ENCODE data around the gene ELP4. TPM values are rescaled to one million over a fixed set of nuclear protein-coding genes. Genes with fewer than 3 reads are reported as not detected.

ELP4 gene
- total and polyA plus RNA-seq, 2 experiments from 2014 or later: 16.2 to 20.1 TPM

DNA sequence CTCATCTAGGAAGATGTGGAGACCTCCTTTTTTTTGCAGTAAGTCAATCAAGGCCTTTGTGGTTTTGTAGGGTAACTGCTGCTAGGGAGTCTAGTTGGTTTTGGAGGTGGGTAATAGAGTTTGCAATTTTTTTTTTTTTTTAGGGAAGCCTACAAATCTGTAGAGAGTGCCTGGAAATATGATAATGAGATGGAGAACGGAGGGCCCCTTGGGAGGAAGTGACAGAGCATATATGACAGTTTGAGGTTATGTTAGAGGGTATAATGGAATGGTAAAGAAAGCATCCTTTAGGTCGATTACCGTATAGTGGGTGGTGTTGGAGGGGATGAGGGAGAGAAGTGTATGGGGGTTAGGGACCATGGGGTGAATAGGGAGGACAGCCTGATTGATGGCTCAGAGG lies 98.3 kb downstream of the ELP4 start:
- H3K9me3 ChIP-seq (ENCODE audit: low read depth): no peaks in the 10 kb centered on the region
- H3F3A ChIP-seq (ENCODE audit: insufficient read depth): no peaks in the 10 kb centered on the region
- no peak for DNase-seq
- 80 to 83% methylated on average over 3 of the region's 3 CpGs for WGBS, 2 experiments (ENCODE audit: low coverage in 1 of 2, low lambda C conversion rate in 2 of 2, missing lambda C conversion rate in 2 of 2)
- no peak overlapping the region for H3K9ac ChIP-seq
- H3K27ac ChIP-seq: no peak overlapping the region
- no peaks in the 10 kb centered on the region for H3K27me3 ChIP-seq (replicated peaks; ENCODE audit: insufficient read depth)
- TF ChIP-seq EZH2phosphoT487 (IDR thresholded peaks at IDR 0.05; ENCODE audit: insufficient read depth, low read depth): no peak
- TF ChIP-seq EZH2 (IDR thresholded peaks at IDR 0.05; ENCODE audit: insufficient read depth, poor library complexity, severe bottlenecking): no peak
- H4K20me1 ChIP-seq (ENCODE audit: insufficient read depth): no peaks in the 10 kb centered on the region
- H3K79me2 ChIP-seq (ENCODE audit: insufficient read depth): no peaks in the 10 kb centered on the region
- no peak overlapping the region for H2AFZ ChIP-seq
- H3K4me1 ChIP-seq (ENCODE audit: insufficient read depth): no peaks in the 10 kb centered on the region
- no peaks in the 10 kb centered on the region for H3K9me2 ChIP-seq (ENCODE audit: insufficient read depth)
- H3K4me2 ChIP-seq (ENCODE audit: unreplicated experiment): no peak overlapping the region
- in situ Hi-C loops (cut with MboI): no loop called here
- no peaks in the 10 kb centered on the region for H3K36me3 ChIP-seq (ENCODE audit: low read depth)
- H3K4me3 ChIP-seq: no peak overlapping the region

DNA sequence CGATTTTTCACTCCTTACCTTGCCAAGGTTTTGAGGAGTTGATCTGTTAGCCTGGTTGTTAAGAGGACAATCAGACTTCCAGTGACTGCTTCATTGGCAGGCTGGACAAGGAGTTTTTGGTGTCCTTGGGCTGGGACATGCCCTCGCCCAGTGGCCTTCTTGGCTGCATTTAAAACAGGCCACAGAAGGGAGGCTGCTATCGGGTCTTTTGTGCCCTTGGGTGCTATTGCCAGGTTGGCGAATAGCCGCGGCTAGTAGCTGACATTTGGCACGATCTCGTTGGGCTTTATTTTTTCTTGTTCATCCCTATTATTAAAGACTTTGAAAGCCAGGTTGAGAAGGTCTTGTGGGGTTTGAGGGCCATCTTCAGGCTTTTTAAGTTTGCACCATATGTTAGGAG lies 99.4 kb downstream of the ELP4 start:
- no peak for DNase-seq
- H3K27ac ChIP-seq: no peak overlapping the region
- H3K9me3 ChIP-seq (ENCODE audit: low read depth): no peaks in the 10 kb centered on the region
- no peaks in the 10 kb centered on the region for H3F3A ChIP-seq (ENCODE audit: insufficient read depth)
- no peaks in the 10 kb centered on the region for H3K36me3 ChIP-seq (ENCODE audit: low read depth)
- no peaks in the 10 kb centered on the region for H3K27me3 ChIP-seq (replicated peaks; ENCODE audit: insufficient read depth)
- in situ Hi-C loops (cut with MboI): no loop called here
- no peak overlapping the region for H3K9ac ChIP-seq
- H4K20me1 ChIP-seq (ENCODE audit: insufficient read depth): no peaks in the 10 kb centered on the region
- H3K9me2 ChIP-seq (ENCODE audit: insufficient read depth): no peaks in the 10 kb centered on the region
- no peaks in the 10 kb centered on the region for H3K79me2 ChIP-seq (ENCODE audit: insufficient read depth)
- no peak overlapping the region for H3K4me2 ChIP-seq (ENCODE audit: unreplicated experiment)
- no peak for TF ChIP-seq EZH2phosphoT487 (IDR thresholded peaks at IDR 0.05; ENCODE audit: insufficient read depth, low read depth)
- WGBS, 2 experiments (ENCODE audit: low coverage in 1 of 2, low lambda C conversion rate in 2 of 2, missing lambda C conversion rate in 2 of 2): 96 to 97% methylated on average over 8 of the region's 8 CpGs
- H2AFZ ChIP-seq: no peak overlapping the region
- no peaks in the 10 kb centered on the region for H3K4me1 ChIP-seq (ENCODE audit: insufficient read depth)
- H3K4me3 ChIP-seq: no peak overlapping the region

DNA sequence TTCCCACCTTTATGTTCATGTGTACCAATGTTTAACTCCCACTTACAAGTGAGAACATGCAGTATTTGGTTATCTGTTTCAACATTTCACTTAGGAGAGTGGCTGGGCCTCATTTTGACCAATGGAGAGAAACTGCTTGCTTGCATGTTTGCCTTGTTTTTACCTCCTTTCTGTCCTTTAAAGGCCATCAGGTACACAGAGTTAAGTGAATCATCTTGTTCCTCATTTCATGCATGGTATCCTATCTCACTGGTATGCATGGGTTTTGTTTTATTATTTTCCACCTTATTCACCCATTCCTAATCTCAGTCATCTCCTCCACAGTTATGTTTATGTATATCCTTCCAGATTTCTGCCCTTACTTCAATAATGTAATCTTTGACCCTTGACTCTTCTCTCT lies 101.0 kb downstream of the ELP4 start:
- Histone ChIP-seq H3K27ac (no peak overlapping the region), H3K4me1 (ENCODE audit: insufficient read depth) (no peaks in the 10 kb centered on the region), H3K4me3 (no peak overlapping the region), H3K9me3 (ENCODE audit: low read depth) (no peaks in the 10 kb centered on the region), H3K9ac (no peak overlapping the region), H2AFZ (no peak overlapping the region), H3K36me3 (ENCODE audit: low read depth) (no peaks in the 10 kb centered on the region), H4K20me1 (ENCODE audit: insufficient read depth) (no peaks in the 10 kb centered on the region), H3K9me2 (ENCODE audit: insufficient read depth) (no peaks in the 10 kb centered on the region), H3F3A (ENCODE audit: insufficient read depth) (no peaks in the 10 kb centered on the region), H3K4me2 (ENCODE audit: unreplicated experiment) (no peak overlapping the region), H3K27me3 (replicated peaks; ENCODE audit: insufficient read depth) (no peaks in the 10 kb centered on the region), H3K79me2 (ENCODE audit: insufficient read depth) (no peaks in the 10 kb centered on the region)
- no peak for DNase-seq
- in situ Hi-C loops (cut with MboI): no loop called here
- TF ChIP-seq EZH2phosphoT487 (IDR thresholded peaks at IDR 0.05; ENCODE audit: insufficient read depth, low read depth) (no peak), EZH2 (IDR thresholded peaks at IDR 0.05; ENCODE audit: insufficient read depth, poor library complexity, severe bottlenecking) (no peak)

DNA sequence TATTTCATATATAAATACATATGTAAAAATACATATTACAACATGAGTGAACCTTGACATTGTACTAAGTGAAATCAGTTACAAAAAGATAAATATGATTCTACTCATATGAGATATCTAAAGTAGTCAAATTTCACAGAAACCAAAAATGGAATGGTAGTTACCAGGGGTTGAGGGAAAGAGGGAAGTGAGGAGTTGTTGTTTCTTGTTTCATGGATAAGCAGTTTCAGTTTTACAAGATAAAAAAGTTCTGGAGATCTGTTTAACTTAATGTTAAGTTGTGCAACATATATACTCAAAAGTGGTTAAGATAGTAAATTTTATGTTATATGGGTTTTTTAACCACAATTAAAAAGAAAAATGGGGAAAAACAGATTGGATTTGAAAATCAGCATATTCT lies 107.7 kb downstream of the ELP4 start:
- H3K27ac ChIP-seq: no peak overlapping the region
- H3F3A ChIP-seq (ENCODE audit: insufficient read depth): no peaks in the 10 kb centered on the region
- H4K20me1 ChIP-seq (ENCODE audit: insufficient read depth): no peaks in the 10 kb centered on the region
- in situ Hi-C loops (cut with MboI): no loop called here
- no peaks in the 10 kb centered on the region for H3K36me3 ChIP-seq (ENCODE audit: low read depth)
- no peak for TF ChIP-seq EZH2phosphoT487 (IDR thresholded peaks at IDR 0.05; ENCODE audit: insufficient read depth, low read depth)
- no peak for TF ChIP-seq EZH2 (IDR thresholded peaks at IDR 0.05; ENCODE audit: insufficient read depth, poor library complexity, severe bottlenecking)
- no peaks in the 10 kb centered on the region for H3K4me1 ChIP-seq (ENCODE audit: insufficient read depth)
- no peaks in the 10 kb centered on the region for H3K9me3 ChIP-seq (ENCODE audit: low read depth)
- H3K79me2 ChIP-seq (ENCODE audit: insufficient read depth): no peaks in the 10 kb centered on the region
- no peak for DNase-seq
- no peak overlapping the region for H3K4me2 ChIP-seq (ENCODE audit: unreplicated experiment)
- H3K27me3 ChIP-seq (replicated peaks; ENCODE audit: insufficient read depth): no peaks in the 10 kb centered on the region
- H2AFZ ChIP-seq: no peak overlapping the region
- no peak overlapping the region for H3K4me3 ChIP-seq
- H3K9ac ChIP-seq: no peak overlapping the region
- H3K9me2 ChIP-seq (ENCODE audit: insufficient read depth): no peaks in the 10 kb centered on the region

DNA sequence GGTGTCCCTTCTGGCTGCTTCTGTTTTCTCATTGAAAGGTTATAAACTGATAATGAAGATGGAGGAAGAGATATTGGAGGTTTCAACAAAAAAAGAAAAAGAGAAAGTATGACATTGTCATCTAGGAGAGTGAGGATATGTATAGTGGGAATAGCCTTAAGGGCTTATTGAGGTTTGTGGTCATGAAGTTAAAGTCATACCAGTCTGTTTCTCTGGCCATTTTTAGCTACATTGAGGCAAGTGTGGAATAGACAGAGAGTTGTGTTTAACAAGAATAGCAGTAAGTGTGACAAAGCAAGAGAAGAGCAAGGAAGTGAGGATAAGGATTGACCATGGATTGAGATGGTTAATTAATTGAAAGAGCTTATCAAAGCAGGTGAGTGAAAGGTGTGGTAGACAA lies 110.4 kb downstream of the ELP4 start:
- no peak overlapping the region for H3K4me2 ChIP-seq (ENCODE audit: unreplicated experiment)
- no peak for DNase-seq
- H3K4me1 ChIP-seq (ENCODE audit: insufficient read depth): no peaks in the 10 kb centered on the region
- no peaks in the 10 kb centered on the region for H3K27me3 ChIP-seq (replicated peaks; ENCODE audit: insufficient read depth)
- H3K9me3 ChIP-seq (ENCODE audit: low read depth): no peaks in the 10 kb centered on the region
- no peak overlapping the region for H3K9ac ChIP-seq
- TF ChIP-seq EZH2phosphoT487 (IDR thresholded peaks at IDR 0.05; ENCODE audit: insufficient read depth, low read depth): no peak
- TF ChIP-seq EZH2 (IDR thresholded peaks at IDR 0.05; ENCODE audit: insufficient read depth, poor library complexity, severe bottlenecking): no peak
- in situ Hi-C loops (cut with MboI): no loop called here
- no peaks in the 10 kb centered on the region for H3F3A ChIP-seq (ENCODE audit: insufficient read depth)
- H3K79me2 ChIP-seq (ENCODE audit: insufficient read depth): no peaks in the 10 kb centered on the region
- H3K4me3 ChIP-seq: no peak overlapping the region
- no peak overlapping the region for H3K27ac ChIP-seq
- H3K9me2 ChIP-seq (ENCODE audit: insufficient read depth): no peaks in the 10 kb centered on the region
- no peak overlapping the region for H2AFZ ChIP-seq
- no peaks in the 10 kb centered on the region for H4K20me1 ChIP-seq (ENCODE audit: insufficient read depth)
- H3K36me3 ChIP-seq (ENCODE audit: low read depth): no peaks in the 10 kb centered on the region

Data from GM23248 (cell line).